ENCODE measurements around the gene AK6.
"Not testable (repeated sequence)": the region's sequence is repeated elsewhere in the genome, so short reads cannot be mapped to it uniquely, and the experiment has no call there.

The AK6 gene

DNA sequence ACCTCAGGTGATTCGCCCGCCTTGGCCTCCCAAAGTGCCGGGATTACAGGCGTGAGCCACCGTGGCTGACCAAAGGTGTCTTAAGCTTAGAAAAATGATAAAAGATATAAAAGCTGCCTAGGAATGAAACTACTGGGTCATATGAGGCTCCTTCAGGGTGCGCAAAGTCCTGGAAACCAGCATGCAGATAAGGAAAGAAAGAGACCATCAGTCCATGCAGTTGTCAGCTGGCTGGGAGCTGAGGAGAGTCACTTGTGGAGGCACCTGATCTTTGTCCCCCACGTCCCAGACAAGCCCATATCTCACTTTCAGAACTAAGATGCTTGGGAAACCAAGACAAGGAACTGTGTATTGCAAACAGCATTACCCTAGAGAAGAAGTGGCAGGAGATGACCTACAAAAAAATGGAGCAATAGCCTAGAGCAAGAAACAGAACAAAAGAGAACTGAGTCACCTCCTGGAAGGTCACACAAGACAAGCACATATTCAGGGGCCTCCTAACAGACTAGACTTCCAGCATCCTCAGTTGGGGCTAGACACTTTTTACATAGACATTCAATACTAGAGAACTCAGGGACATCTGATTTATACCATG lies 33.9 kb downstream of the AK6 start:
- DNase-seq (ENCODE audit: low read depth, low spot score), result no peak

DNA sequence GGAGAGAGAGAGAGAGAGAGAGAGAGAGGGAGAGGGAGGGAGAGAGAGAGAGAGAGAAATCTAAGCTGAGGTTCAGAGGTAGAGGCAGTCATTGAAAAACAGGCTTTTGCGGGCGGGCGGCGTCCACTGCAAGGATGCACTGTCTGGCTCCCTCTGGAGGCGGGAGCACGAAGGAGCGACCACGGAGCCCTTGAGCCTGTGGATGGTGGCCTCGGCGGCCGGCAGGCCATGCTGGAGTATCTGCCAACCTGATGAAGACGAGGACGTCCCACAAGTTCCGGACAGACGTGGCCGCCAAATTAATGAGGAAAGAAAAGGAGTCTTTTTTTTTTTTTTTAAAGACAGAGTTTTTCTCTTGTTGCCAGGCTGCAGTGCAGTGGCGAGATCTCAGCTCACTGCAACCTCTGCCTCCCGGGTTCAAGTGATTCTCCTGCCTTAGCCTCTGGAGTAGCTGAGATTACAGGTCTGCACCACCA lies 34.5 kb downstream of the AK6 start:
- DNase-seq (ENCODE audit: low read depth, low spot score), result peak; percentile 22

DNA sequence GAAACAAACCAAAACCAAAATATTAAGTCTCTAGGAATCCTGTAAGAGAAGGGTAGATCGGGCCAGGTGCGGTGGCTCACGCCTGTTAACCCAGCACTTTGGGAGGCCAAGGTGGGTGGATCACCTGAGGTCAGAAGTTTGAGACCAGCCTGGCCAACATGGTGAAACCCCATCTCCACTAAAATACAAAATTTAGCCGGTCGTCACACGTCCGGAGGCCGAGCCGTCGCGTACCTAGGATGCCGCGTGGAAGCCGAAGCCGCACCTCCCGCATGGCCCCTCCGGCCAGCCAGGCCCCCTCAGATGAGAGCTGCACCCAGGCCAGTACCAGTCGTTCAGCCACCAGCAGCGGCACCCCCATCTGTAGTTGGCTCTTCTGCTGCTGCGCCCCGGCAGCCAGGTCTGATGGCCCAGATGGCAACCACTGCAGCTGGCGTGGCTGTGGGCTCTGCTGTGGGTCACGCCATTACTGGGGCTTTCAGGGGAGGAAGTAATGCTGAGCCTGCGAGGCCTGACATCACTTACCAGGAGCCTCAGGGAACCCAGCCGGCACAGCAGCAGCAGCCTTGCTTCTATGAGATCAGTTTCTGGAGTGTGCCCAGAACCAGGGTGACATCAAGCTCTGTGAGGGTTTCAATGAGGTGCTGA lies 35.5 kb downstream of the AK6 start:
- DNase-seq (ENCODE audit: low read depth, low spot score), result not testable (repeated sequence)

DNA sequence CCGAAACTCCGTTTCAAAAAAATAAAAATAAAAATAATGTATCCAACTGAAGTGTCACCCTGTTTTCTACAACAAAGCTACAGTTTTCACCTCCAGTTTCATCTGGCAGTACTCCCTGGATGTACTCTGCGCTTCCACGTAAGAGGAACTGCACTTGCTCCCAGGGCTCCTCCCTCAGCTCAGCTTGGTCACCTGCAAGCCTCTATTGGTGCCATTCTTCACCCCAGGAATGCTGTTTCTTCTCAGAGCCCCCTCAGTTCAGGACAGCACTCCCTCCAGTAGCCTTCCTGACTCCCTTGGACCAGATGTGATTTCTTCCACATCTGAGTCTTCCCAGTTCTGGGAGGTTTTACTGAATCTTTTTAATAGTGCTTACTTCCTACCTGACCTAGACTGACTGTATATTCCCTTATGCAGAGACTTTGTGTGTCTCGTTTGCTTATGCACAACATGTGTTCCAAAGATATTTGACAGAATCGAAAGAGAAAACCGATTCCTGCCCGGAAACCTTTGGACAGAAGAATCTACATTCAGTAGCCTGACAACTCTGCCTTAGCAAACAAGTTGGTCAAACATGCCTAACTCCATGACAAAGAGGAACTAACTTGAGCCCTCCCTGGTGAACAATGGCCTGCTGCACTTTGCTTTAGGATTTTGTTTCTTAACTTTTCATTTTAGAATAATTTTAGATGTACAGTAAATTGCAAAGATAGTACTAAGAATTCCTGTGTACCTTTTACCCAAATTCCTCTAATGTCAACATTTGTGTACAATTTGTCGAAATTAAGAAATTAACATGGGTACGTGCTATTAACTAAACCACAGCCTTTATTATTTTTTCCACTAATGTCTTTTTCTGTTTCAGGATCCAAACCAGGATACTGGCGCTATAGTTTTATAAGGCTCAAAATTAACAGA lies 37.5 kb downstream of the AK6 start:
- DNase-seq (ENCODE audit: low read depth, low spot score), result no peak

DNA sequence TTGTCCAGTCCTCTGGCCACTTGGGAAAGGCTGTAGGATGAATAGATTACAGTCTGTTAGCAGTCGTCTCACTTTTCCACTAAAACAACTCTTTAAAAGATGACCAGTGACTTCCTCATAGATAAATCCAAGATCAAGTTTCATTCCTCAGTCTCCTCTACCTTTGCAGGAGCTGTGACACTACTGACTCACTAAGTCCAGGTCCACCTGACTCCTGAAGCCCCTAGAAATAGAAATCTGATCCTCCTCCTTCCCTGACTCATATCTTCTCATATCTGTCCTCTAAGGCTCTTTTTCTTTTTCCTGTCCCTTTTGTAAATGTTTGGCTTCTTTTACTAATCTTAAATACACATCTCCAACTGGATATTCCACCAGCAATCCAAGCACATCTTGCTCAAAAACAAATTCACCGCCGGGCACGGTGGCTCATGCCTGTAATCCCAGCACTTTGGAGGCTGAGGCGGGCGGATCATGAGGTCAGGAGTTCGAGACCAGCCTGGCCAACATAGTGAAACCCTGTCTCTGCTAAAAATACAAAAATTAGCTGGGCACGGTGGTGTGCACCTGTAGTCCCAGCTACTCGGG lies 39.3 kb downstream of the AK6 start:
- DNase-seq (ENCODE audit: low read depth, low spot score), result no peak

DNA sequence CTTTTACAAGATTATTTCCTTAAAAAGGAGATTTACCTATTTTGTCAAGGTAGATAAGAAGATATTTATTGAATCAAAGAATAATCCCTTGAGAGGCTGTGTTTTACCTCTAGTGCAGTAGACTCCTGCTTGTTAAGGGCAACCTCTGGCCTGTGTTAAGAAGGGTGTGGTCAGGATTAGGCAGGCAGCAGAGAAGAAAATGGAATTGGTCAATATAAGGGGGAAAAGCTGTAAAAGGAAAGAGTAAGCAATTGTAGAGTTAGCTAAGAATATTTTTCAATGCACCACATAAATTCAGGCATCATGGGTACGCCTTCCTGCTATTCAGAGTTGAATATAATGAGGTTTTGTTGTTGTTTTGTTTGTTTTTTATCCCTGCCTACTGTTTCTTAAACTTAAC lies 43.0 kb downstream of the AK6 start:
- no peak for DNase-seq (ENCODE audit: low read depth, low spot score)

DNA sequence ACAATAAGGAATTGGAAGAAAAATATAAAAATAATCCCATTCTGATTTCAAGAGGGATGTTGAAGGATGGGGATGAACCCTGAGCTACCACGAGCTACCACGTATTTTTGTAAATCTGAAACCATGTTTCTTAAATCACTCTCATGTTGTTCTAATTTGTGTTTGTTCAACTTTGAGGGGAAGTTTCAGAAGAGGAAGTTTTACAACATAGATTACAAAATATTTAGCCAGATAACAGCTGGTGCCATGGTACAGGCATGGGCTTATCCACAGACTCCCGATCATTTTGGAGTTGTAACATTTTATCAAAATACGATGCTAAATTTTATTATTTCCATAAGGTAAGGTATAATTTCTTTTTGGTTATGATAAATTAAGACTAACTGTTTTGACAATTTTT lies 51.9 kb downstream of the AK6 start:
- DNase-seq (ENCODE audit: low read depth, low spot score), result no peak

DNA sequence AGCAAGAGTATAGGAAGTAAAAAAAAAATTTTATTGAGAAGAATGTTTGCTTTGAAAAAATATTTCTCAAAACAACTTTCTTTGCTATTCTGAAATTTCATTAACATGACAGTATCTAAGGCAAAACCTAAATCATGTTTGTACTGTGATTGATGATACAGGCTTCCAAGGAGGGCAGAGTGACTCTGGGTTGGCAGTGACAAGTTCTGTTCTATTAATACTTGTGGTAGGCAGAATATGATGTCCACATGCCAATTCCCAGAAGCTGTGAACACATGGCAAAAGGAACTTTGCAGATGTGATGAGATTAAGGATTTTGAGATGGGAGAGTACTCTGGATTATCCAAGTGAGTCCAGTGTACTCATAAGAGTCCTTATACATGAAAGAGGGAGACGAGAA lies 53.3 kb downstream of the AK6 start:
- no peak for DNase-seq (ENCODE audit: low read depth, low spot score)

DNA sequence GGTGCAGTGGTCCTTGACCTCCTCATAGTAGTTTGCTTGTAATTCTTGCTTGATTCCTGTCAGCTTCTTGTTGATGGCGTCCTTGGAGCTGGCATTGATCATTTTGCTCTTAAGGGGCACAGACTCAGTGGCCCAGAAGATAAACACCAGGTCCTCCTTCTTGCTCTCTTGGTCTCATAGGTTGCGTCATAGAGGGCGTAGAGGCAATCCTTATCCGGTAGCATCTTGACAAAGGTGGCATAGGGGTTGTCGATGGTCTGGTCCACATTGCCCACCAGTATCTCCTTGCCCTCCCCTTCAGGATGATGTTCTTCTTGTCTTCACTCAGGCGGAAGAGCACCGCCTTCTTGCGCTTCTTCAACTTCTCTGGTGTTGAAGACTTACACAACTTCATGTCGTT lies 55.9 kb downstream of the AK6 start:
- no peak for DNase-seq (ENCODE audit: low read depth, low spot score)

DNA sequence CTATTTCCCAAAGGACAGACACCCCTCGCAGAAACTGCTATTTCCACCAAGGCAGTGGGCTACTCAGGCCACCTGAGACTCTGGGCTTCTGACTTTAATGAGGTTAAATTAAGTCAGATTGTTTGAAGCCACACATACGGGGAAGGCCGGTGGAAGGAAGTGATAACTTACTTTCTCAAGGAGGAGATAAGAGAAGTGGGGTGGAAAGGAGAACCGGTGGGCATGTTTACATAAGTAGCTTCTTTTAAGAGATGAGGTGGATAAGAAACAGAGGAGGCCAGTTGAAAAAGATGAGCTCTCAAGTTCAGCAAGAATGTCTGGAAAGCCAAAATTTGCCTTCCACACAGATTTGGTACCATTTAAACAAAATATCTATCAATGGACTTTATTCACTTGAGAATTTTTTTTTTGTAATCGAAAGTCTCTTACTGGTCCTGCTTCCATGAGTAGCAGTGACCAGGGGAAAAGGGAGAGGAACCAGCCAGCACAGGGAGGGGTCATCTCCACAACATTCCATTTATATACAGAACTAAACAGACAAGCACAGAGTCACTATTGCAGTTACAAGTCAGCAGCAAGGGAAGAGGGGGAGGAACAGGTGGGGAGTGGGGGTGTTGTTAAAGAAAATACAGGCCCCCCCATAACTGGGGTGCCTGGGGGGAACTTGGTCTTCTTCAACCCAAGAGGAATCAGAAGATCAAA lies 56.7 kb downstream of the AK6 start:
- no peak for DNase-seq (ENCODE audit: low read depth, low spot score)

DNA sequence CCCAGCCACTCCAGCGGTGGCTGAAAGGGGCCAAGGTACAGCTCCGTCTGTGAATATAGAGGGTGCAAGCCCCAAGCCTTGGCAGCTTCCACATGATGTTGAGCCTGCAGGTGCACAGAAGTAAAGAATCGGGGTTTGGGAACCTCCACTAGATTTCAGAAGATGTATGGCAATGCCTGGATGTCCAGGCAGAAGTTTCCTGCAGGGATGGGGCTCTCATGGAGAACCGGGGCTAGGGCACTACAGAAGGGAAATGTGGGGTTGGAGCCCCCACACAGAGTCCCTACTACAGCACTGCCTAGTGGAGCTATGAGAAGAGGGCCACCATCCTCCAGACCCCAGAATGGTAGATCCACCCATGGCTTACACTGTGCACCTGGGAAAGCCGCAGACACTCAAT lies 59.9 kb downstream of the AK6 start:
- no peak for DNase-seq (ENCODE audit: low read depth, low spot score)

DNA sequence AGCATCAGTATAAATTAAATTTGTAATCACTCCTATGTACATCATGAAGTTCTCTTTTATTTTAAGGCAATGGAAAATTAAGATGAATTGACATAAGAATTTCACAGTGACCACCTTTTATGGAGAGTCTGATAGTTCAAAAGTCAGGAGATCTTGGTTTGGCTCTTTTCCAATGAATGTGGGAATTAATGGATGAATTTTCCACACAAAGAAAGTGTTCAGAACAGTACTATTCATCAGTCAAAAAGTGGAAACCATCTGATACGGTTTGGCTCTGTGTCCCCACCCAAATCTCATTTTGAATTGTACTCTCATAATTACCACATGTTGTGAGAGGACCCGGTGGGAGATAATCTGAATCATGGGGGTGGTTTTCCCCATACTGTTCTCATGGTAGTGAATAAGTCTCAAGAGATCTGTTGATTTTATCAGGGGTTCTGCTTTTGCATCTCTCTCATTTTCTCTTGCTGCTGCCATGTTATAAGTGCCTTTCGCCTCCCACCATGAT lies 61.2 kb downstream of the AK6 start:
- DNase-seq (ENCODE audit: low read depth, low spot score), result no peak

DNA sequence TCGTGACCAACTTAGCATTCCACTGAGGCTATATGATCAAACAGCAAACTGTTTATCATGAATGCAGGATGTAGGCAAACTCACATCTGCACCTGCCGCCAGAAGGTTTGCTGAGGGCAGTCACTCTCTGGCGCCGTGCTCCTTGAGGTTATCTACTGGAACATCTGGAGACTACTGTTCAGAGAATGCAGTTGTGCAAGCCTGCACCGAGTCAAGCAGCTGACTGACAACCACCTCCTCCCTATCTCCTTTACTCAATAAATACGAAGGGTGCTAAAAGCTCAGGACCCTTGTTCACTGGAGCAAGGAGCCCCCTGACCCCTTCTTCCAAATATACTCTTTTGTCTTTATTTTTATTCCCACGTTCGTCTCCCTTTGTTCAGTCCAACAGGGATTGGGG lies 63.8 kb downstream of the AK6 start:
- no peak for DNase-seq (ENCODE audit: low read depth, low spot score)
